CD14-positive monocyte (primary cell): ENCODE measurements around the gene ARHGEF7. TPM values are rescaled to one million over a fixed set of nuclear protein-coding genes. Genes with fewer than 3 reads are reported as not detected.

Experiments
- DNase-seq, 3 donors: peaks; one replicate each; pipeline ENCODE4 v3.0.0-alpha.2; 2011 to 2022
- H2AFZ ChIP-seq: 2 replicates; pipeline ENCODE4 v1.6.0; 2012; ENCODE audit warnings: mild to moderate bottlenecking, low read depth, low read length, inconsistent platforms; ENCODE audit not compliant: insufficient read depth, poor library complexity, severe bottlenecking
- H3K27ac ChIP-seq, 2 donors: 1 replicate in 1 of 2; 2 replicates in 1 of 2; pipeline ENCODE4 v1.5.1; 2012 to 2013; ENCODE audit warnings: low read length in 2 of 2, control low read depth in 1 of 2, inconsistent platforms in 1 of 2, low read depth in 1 of 2, mild to moderate bottlenecking in 1 of 2
- H3K27me3 ChIP-seq, 2 donors: one replicate each; pipeline versions ENCODE4 v1.6.0 to v1.6.1; 2011 to 2013; ENCODE audit warnings: low read length in 2 of 2; ENCODE audit not compliant: control insufficient read depth in 2 of 2, insufficient read depth in 2 of 2
- H3K36me3 ChIP-seq, 2 donors: replicated peaks in 1 of 2; 1 replicate in 1 of 2; 2 replicates in 1 of 2; pipeline versions ENCODE4 v1.5.1 to v1.6.1; 2012 to 2013; ENCODE audit warnings: low read length in 2 of 2, control low read depth in 1 of 2, inconsistent platforms in 1 of 2, mild to moderate bottlenecking in 1 of 2; ENCODE audit not compliant: insufficient read depth in 2 of 2, control insufficient read depth in 1 of 2
- H3K4me1 ChIP-seq, 2 donors: 1 replicate in 1 of 2; 2 replicates in 1 of 2; pipeline versions ENCODE4 v1.5.1 to v1.6.1; 2012 to 2013; ENCODE audit warnings: low read length in 2 of 2, control low read depth in 1 of 2, inconsistent platforms in 1 of 2, mild to moderate bottlenecking in 1 of 2, moderate library complexity in 1 of 2; ENCODE audit not compliant: insufficient read depth in 2 of 2, control insufficient read depth in 1 of 2
- H3K4me2 ChIP-seq: replicated peaks from 2 replicates; pipeline ENCODE3; 2012; ENCODE audit warnings: low read length, moderate library complexity, mild to moderate bottlenecking; ENCODE audit not compliant: poor library complexity, severe bottlenecking; ENCODE audit errors: extremely low read depth
- H3K4me3 ChIP-seq, 3 experiments: fragments of 200-600 bp in 1 of 3; sonication (generic) in 1 of 3; replicated peaks in 1 of 3; 1 replicate in 2 of 3; 2 replicates in 1 of 3; pipeline ENCODE4 v1.5.1; 2011 to 2013; ENCODE audit warnings: low read length in 3 of 3, mild to moderate bottlenecking in 3 of 3, control low read depth in 2 of 3, low read depth in 2 of 3, inconsistent platforms in 1 of 3, moderate library complexity in 1 of 3
- H3K79me2 ChIP-seq: 2 replicates; pipeline ENCODE4 v1.6.0; 2012; ENCODE audit warnings: mild to moderate bottlenecking, control low read depth, inconsistent platforms, low read length, moderate library complexity; ENCODE audit not compliant: insufficient read depth
- H3K9ac ChIP-seq: 2 replicates; pipeline ENCODE4 v1.6.0; 2017; ENCODE audit warnings: low read length, mild to moderate bottlenecking; ENCODE audit not compliant: insufficient read depth, poor library complexity, severe bottlenecking
- H3K9me3 ChIP-seq, 2 donors: replicated peaks in 1 of 2; 1 replicate in 1 of 2; 2 replicates in 1 of 2; pipeline versions ENCODE4 v1.5.1 to v1.6.1; 2012 to 2013; ENCODE audit warnings: low read length in 2 of 2, control low read depth in 1 of 2; ENCODE audit not compliant: control insufficient read depth in 1 of 2, insufficient read depth in 1 of 2
- H4K20me1 ChIP-seq: 2 replicates; pipeline ENCODE4 v1.6.0; 2012; ENCODE audit warnings: mild to moderate bottlenecking, low read length, control low read depth, moderate library complexity; ENCODE audit not compliant: insufficient read depth
- H3K27ac Mint-ChIP-seq, 7 donors: one replicate each; pipeline ENCODE4 v1.8.0; 2020; ENCODE audit warnings: mild to moderate bottlenecking in 7 of 7, mixed read lengths in 7 of 7, moderate library complexity in 6 of 7, inconsistent platforms in 2 of 7
- H3K27me3 Mint-ChIP-seq, 3 donors: one replicate each; pipeline ENCODE4 v1.8.0; 2021 to 2022; ENCODE audit warnings: low read depth in 3 of 3, mild to moderate bottlenecking in 3 of 3, mixed read lengths in 3 of 3, moderate library complexity in 3 of 3, inconsistent platforms in 1 of 3
- H3K36me3 Mint-ChIP-seq, 2 donors: one replicate each; pipeline ENCODE4 v1.8.0; 2020; ENCODE audit warnings: mixed read lengths in 2 of 2, inconsistent platforms in 1 of 2, mild to moderate bottlenecking in 1 of 2
- H3K4me1 Mint-ChIP-seq: one replicate; pipeline ENCODE4 v1.8.0; 2020; ENCODE audit warnings: mild to moderate bottlenecking, mixed read lengths
- H3K4me3 Mint-ChIP-seq, 2 donors: one replicate each; pipeline ENCODE4 v1.8.0; 2020; ENCODE audit warnings: mild to moderate bottlenecking in 2 of 2, mixed read lengths in 2 of 2, moderate library complexity in 1 of 2
- H3K9me3 Mint-ChIP-seq, 7 donors: one replicate each; pipeline ENCODE4 v1.8.0; 2020 to 2022; ENCODE audit warnings: mixed read lengths in 7 of 7, mild to moderate bottlenecking in 6 of 7, moderate library complexity in 6 of 7, inconsistent platforms in 2 of 7
- WGBS: methylation state at CpG from one replicate; pipeline ENCODE4 v1.1.5; 2013; ENCODE audit warnings: missing lambda C conversion rate; ENCODE audit not compliant: insufficient coverage; 5-methylcytosine and 5-hydroxymethylcytosine counted together
- intact Hi-C, 2 donors: fragments of 100-400 bp; cut with micrococcal nuclease; formaldehyde crosslinking; loops; one replicate each; pipeline versions ENCODE4 v1.15.0 to v1.15.1; 2023
- polyA plus RNA-seq, 3 donors: library from polyadenylated mRNA; depleted of rRNA in 1 of 3; unstranded in 2 of 3; stranded (reverse) in 1 of 3; fragments of 300-500 nt in 2 of 3; fragments of >200 nt in 1 of 3; fragmentation: Illumina TruSeq in 2 of 3; gene quantifications; 1 replicate in 2 of 3; 2 replicates in 1 of 3; pipeline ENCODE4 v1.2.3, GENCODE V29; 2012 to 2021
- TF ChIP-seq, protein P1 (sequence below): fragments of 200-600 bp; IDR thresholded peaks from one replicate; pipeline ENCODE4 v1.8.0; 2022; ENCODE audit warnings: antibody characterized with exemption, mild to moderate bottlenecking

The ARHGEF7 gene
- polyA plus RNA-seq, 3 donors, result 4.6 to 29.0 (median 6.1) TPM

DNA sequence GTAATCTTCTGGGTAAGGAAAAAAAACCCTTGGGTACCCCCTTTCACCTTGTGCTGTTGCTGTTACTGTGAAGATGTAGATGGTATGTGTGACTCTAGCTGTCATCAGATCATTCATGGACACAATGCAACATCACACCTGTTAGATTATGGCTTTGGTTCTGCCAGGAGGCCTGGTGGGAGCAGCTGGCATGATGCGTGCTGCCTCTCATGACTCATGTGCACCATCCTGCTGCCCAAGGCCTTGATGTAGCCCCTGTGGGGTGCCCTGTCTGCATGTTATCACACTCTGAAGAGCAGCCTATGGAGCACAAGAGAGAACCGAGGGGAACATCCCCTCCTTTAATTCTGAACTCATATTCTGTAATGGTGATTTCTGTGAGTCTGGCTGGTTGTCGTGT lies 147.6 kb downstream of the ARHGEF7 start:
- no peaks in the 10 kb centered on the region for H3K4me1 ChIP-seq
- no peak overlapping the region for H3K27ac ChIP-seq
- H3K4me1 Mint-ChIP-seq, result no peaks in the 10 kb centered on the region
- H2AFZ ChIP-seq, result no peak overlapping the region
- H3K27ac Mint-ChIP-seq, result peak overlapping the region in 2 of 7 donors; percentile 43 to 58
- no peak overlapping the region for H3K4me2 ChIP-seq
- H3K36me3 ChIP-seq, result peaks cover 26 to 46% of the 10 kb centered on the region in 2 donors
- peaks cover 13 to 22% (median 18%) of the 10 kb centered on the region in 7 donors for H3K9me3 Mint-ChIP-seq
- H4K20me1 ChIP-seq, result peaks cover 9% of the 10 kb centered on the region
- peaks cover 35 to 46% of the 10 kb centered on the region in 2 donors for H3K36me3 Mint-ChIP-seq
- H3K9ac ChIP-seq, result no peak overlapping the region
- no peak for DNase-seq
- peaks cover 0 to 1% (median 0%) of the 10 kb centered on the region in 3 donors for H3K27me3 Mint-ChIP-seq
- 92% methylated on average over 2 of the region's 3 CpGs for WGBS
- intact Hi-C loops, result no loop called here
- H3K9me3 ChIP-seq, result peaks cover 19 to 20% of the 10 kb centered on the region in 2 donors
- TF ChIP-seq, protein P1, sequence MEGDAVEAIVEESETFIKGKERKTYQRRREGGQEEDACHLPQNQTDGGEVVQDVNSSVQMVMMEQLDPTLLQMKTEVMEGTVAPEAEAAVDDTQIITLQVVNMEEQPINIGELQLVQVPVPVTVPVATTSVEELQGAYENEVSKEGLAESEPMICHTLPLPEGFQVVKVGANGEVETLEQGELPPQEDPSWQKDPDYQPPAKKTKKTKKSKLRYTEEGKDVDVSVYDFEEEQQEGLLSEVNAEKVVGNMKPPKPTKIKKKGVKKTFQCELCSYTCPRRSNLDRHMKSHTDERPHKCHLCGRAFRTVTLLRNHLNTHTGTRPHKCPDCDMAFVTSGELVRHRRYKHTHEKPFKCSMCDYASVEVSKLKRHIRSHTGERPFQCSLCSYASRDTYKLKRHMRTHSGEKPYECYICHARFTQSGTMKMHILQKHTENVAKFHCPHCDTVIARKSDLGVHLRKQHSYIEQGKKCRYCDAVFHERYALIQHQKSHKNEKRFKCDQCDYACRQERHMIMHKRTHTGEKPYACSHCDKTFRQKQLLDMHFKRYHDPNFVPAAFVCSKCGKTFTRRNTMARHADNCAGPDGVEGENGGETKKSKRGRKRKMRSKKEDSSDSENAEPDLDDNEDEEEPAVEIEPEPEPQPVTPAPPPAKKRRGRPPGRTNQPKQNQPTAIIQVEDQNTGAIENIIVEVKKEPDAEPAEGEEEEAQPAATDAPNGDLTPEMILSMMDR, result no peak
- H3K4me3 ChIP-seq, result no peak overlapping the region
- H3K4me3 Mint-ChIP-seq, result no peak overlapping the region
- no peaks in the 10 kb centered on the region for H3K27me3 ChIP-seq
- H3K79me2 ChIP-seq, result no peaks in the 10 kb centered on the region

DNA sequence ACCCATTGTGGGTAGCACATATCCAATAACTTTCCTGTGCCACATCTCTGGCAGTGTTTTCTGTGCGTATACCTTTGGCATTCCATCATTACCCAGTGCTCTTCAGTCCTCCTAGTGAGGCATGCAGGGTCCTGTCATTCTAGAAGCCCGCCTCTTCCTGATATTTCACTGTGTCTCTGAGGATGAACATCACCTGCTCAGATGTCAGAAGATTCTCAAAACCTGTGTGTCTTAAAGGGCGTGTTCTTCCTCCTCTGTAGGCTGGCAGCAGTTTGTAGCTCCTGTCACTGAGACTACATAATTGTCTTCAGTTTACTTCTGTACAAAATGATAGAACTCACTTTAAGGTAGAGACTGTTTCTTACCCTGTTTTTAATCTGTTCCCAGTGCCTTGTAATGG lies 148.5 kb downstream of the ARHGEF7 start:
- peaks cover 6 to 14% (median 10%) of the 10 kb centered on the region in 7 donors for H3K9me3 Mint-ChIP-seq
- TF ChIP-seq, protein P1, result no peak
- Histone ChIP-seq H3K36me3 (peaks cover 26 to 46% of the 10 kb centered on the region in 2 donors), H3K4me3 (no peak overlapping the region), H2AFZ (no peak overlapping the region), H3K27ac (no peak overlapping the region), H3K79me2 (no peaks in the 10 kb centered on the region), H3K9ac (no peak overlapping the region), H4K20me1 (peaks cover 9% of the 10 kb centered on the region), H3K9me3 (peaks cover 11 to 12% of the 10 kb centered on the region in 2 donors), H3K4me2 (no peak overlapping the region), H3K27me3 (no peaks in the 10 kb centered on the region), H3K4me1 (no peaks in the 10 kb centered on the region)
- H3K36me3 Mint-ChIP-seq, result peaks cover 34 to 44% of the 10 kb centered on the region in 2 donors
- no peak overlapping the region for H3K4me3 Mint-ChIP-seq
- H3K27me3 Mint-ChIP-seq, result peaks cover 0 to 1% (median 0%) of the 10 kb centered on the region in 3 donors
- no peaks in the 10 kb centered on the region for H3K4me1 Mint-ChIP-seq
- intact Hi-C loops, result no loop called here
- H3K27ac Mint-ChIP-seq, result no peak overlapping the region
- no peak for DNase-seq
- 100% methylated on average over 2 of the region's 3 CpGs for WGBS
